Measurements from ENCODE around the gene HSPD1.

Gene HSPD1

DNA sequence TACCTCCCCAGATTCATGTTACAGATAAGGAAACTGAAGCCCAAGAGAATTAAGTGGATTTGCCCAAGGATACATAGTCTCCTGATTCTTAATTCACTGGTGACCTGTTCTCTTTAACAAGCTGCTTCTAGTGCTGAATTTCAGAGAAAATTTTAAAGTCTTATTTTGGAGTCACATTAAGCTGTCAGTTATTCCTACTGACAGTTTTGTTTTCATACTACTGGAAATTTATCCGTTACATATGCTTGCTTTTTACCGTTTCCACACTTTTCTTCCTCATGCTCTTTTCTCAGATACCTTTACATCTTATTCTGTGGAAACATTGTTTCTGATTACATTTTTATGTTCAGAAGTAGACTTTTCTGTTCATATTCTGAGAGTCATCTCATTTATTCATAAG is 17.5 kb upstream of the HSPD1 start:
- DNase-seq (ENCODE audit: low read depth) = no peak
- H3K4me3 ChIP-seq (ENCODE audit: low read depth, low read length) = peak overlapping the region; percentile 88
- TF ChIP-seq, protein P1, sequence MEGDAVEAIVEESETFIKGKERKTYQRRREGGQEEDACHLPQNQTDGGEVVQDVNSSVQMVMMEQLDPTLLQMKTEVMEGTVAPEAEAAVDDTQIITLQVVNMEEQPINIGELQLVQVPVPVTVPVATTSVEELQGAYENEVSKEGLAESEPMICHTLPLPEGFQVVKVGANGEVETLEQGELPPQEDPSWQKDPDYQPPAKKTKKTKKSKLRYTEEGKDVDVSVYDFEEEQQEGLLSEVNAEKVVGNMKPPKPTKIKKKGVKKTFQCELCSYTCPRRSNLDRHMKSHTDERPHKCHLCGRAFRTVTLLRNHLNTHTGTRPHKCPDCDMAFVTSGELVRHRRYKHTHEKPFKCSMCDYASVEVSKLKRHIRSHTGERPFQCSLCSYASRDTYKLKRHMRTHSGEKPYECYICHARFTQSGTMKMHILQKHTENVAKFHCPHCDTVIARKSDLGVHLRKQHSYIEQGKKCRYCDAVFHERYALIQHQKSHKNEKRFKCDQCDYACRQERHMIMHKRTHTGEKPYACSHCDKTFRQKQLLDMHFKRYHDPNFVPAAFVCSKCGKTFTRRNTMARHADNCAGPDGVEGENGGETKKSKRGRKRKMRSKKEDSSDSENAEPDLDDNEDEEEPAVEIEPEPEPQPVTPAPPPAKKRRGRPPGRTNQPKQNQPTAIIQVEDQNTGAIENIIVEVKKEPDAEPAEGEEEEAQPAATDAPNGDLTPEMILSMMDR (IDR thresholded peaks at IDR 0.05; ENCODE audit: control insufficient read depth, extremely low read depth, insufficient read depth) = no peak

DNA sequence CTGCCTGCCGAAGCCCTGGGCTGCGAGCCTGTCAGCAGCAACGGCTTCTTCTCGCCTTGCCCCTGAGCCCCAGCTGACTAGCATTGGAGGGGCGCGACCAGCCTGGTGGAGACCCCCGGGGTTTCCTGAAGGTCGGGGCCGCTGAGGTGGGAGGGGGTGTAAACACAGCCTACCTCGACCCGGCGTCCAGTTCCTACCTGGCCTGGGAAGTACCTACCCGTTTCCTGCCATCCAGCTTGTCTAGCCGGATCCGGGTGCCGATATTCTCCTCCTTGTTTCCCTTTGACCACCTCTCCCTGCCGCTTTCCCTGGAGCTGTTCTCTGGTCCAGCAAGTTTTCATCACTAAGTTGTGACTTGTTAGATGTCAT is 16.7 kb upstream of the HSPD1 start:
- peak overlapping the region; percentile 88 for H3K4me3 ChIP-seq (ENCODE audit: low read depth, low read length)
- no peak for DNase-seq (ENCODE audit: low read depth)

DNA sequence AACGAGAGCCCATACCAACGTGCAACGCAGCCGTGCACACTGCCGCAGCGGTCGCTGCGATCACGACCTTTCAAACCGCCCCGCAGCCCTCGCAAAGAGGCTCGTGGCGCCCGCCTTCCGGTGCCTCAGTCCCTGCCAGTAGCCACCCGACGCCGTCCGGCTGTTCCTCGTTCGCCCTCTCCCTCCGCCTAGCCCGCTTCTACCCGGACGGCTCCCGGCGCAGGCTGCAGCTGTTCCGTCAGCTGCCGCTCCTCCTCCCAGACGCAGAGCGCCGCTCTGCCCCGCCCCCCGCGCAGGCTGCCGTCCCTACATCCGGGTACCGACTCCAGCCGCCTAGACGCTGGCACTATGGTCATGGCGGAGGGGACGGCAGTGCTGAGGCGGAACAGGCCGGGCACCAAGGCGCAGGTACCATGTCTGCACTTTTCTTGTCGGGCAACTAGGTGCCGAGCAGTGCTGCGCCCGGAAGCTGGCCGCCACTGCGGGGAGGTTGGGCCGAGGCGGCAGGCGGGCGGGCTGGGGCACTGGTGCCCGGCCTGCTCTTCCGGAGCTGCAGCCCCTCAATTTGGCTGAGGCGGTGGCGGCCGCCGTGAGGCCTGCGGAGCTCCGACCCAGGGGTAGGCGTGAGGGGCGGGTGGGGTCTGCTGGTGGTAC is 16.2 kb upstream of the HSPD1 start, which contains the start of gene MOB4:
TSS of gene MOB4 (plus strand) at position 328 of the 654 bp plus-strand sequence. CDS start at position 349, 21 bp downstream.
- TF ChIP-seq, protein P1 (IDR thresholded peaks at IDR 0.05; ENCODE audit: control insufficient read depth, extremely low read depth, insufficient read depth) = 0 out of 2 replicates have a peak, but pooled peaks have one; percentile 6
- DNase-seq (ENCODE audit: low read depth) = peak; percentile 77
- H3K4me3 ChIP-seq (ENCODE audit: low read depth, low read length) = peak within 1 kb of the TSS; percentile 88

More for the DNA sequence above, 16.7 kb upstream of the HSPD1 start:
- TF ChIP-seq, protein P1 (IDR thresholded peaks at IDR 0.05; ENCODE audit: control insufficient read depth, extremely low read depth, insufficient read depth) = no peak

DNA sequence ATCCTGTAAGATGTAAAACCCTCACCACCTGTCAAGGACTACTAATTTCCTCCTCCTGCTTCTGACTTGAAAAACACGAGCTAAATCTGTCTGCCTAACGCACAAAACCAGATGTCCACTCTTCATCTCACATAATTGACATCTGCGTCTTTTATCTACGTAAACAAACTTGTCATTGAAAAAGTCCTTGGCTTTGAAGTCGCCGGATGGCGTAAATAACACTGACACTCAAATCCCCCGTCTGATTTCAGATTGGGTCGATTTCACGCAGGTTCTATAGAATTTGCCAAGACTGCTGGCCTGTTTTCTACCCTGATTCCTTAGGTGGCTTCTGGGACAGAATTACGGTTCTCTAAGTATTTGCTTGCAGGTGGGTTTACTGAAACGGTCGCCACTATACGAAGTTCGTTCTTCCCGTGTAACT is 15.7 kb upstream of the HSPD1 start:
- no peak for DNase-seq (ENCODE audit: low read depth)
- TF ChIP-seq, protein P1 (IDR thresholded peaks at IDR 0.05; ENCODE audit: control insufficient read depth, extremely low read depth, insufficient read depth) = no peak
- peak overlapping the region; percentile 88 for H3K4me3 ChIP-seq (ENCODE audit: low read depth, low read length)

DNA sequence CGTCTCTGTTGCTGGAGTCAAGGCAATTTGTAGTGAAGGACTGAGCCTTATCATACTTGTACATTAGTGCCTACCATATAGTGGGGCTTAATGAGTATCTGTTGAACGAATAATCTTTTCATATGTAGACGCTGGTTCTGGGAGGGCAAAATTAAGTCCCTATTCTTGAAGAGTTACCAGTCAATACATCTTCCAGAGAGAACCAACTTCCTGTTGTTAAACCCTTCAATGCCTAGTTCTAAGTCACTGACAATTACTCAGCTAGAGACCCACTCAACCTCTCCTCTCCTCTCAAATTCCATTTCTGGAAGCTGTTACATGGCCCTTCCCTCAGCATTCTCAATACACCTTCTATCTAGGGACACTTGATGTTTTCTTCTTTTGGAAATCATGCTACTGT is 15.1 kb upstream of the HSPD1 start:
- TF ChIP-seq, protein P1 (IDR thresholded peaks at IDR 0.05; ENCODE audit: control insufficient read depth, extremely low read depth, insufficient read depth) = no peak
- DNase-seq (ENCODE audit: low read depth) = no peak
- H3K4me3 ChIP-seq (ENCODE audit: low read depth, low read length) = peak overlapping the region; percentile 88

DNA sequence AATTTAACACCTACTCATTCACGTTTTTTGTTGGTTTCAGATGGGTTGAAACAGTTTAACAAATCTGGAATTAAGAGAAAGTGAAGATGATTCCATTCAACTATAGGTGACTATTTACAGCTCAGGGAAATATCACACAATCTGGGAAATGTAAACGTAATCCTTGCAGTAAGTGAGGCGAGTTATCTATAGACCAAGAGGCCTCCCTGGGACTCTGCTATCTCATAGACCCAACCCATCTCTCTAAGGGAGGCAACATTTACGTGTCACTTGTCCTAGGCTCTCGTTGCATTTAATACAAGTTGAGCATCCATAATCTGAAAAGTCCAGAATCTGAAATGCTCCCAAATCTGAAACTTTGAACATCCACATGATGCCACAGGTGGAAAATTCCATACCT is 14.3 kb upstream of the HSPD1 start:
- no peak for DNase-seq (ENCODE audit: low read depth)
- no peak overlapping the region for H3K4me3 ChIP-seq (ENCODE audit: low read depth, low read length)
- TF ChIP-seq, protein P1 (IDR thresholded peaks at IDR 0.05; ENCODE audit: control insufficient read depth, extremely low read depth, insufficient read depth) = no peak

DNA sequence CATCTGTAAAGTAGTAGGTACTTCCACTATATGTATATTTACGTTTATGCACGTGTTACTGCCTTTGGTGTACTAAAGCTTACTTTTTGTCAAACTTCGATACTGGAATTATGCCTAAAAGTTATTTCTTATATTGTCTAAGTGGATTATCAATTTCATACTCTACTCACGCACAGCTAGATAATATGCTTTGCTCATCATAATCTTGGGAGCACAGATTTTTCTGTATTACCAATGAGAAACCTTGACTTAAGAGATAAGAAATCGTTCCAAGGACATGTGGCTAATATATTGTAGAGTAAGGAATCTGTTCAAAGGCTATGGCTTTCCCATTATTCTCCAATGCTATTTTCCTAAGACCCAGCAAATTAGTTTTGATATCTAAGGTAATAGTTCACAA is 7.0 kb upstream of the HSPD1 start:
- no peak for DNase-seq (ENCODE audit: low read depth)
- no peak overlapping the region for H3K4me3 ChIP-seq (ENCODE audit: low read depth, low read length)
- TF ChIP-seq, protein P1 (IDR thresholded peaks at IDR 0.05; ENCODE audit: control insufficient read depth, extremely low read depth, insufficient read depth) = no peak

Measured in LNCaP clone FGC (cell line).